Osteoblast (primary cell): ENCODE measurements around the gene PTPRD. TPM values are rescaled to one million over a fixed set of nuclear protein-coding genes. Genes with fewer than 3 reads are reported as not detected.
A peak's percentile ranks its signal among the peaks of the same experiment; 100 is the strongest.

Experiments
- DNase-seq: peaks from one replicate; pipeline ENCODE4 v3.0.0; 2011; ENCODE audit warnings: low spot score, mixed read lengths; ENCODE audit not compliant: insufficient read length; ENCODE audit errors: missing footprints
- H2AFZ ChIP-seq: 2 replicates; pipeline ENCODE4 v1.6.0; 2011; ENCODE audit warnings: mild to moderate bottlenecking, low read length
- H3K27ac ChIP-seq: 2 replicates; pipeline ENCODE4 v1.5.1; 2011; ENCODE audit warnings: mild to moderate bottlenecking, low read depth, low read length, moderate library complexity
- H3K27me3 ChIP-seq: 2 replicates; pipeline ENCODE4 v1.6.0; 2012; ENCODE audit warnings: mild to moderate bottlenecking, control low read depth, inconsistent platforms, low read length, moderate library complexity; ENCODE audit not compliant: insufficient read depth
- H3K36me3 ChIP-seq: 2 replicates; pipeline ENCODE4 v1.5.1; 2011; ENCODE audit warnings: mild to moderate bottlenecking, low read length, control low read depth, moderate library complexity; ENCODE audit not compliant: insufficient read depth
- H3K4me1 ChIP-seq: 2 replicates; pipeline ENCODE4 v1.5.1; 2011; ENCODE audit warnings: mild to moderate bottlenecking, low read length, control low read depth, moderate library complexity; ENCODE audit not compliant: insufficient read depth
- H3K4me2 ChIP-seq: 2 replicates; pipeline ENCODE4 v1.6.0; 2011; ENCODE audit warnings: mild to moderate bottlenecking, low read length; ENCODE audit not compliant: insufficient read depth
- H3K4me3 ChIP-seq: fragments of 200-600 bp; sonication (generic); 3 replicates; pipeline ENCODE4 v1.5.1; 2012; ENCODE audit warnings: mild to moderate bottlenecking, low read length, inconsistent platforms; ENCODE audit not compliant: insufficient read depth
- H3K79me2 ChIP-seq: 2 replicates; pipeline ENCODE4 v1.6.0; 2012; ENCODE audit warnings: mild to moderate bottlenecking, low read length, control low read depth, inconsistent platforms; ENCODE audit not compliant: insufficient read depth
- H3K9me3 ChIP-seq: 2 replicates; pipeline ENCODE4 v1.5.1; 2011; ENCODE audit warnings: low read depth, low read length, control low read depth
- H4K20me1 ChIP-seq: 2 replicates; pipeline ENCODE4 v1.6.0; 2012; ENCODE audit warnings: mild to moderate bottlenecking, low read length, control low read depth; ENCODE audit not compliant: insufficient read depth
- CTCF ChIP-seq: IDR thresholded peaks from 2 replicates; pipeline ENCODE4 v1.5.1; 2011; ENCODE audit warnings: mild to moderate bottlenecking, low read depth, low read length, moderate library complexity; ENCODE audit errors: extremely low read depth
- total RNA-seq: library from RNA; depleted of rRNA; stranded (reverse); fragments of >200 nt; gene quantifications from 2 replicates; pipeline ENCODE4 v1.2.3, GENCODE V29; 2012

The PTPRD gene
- total RNA-seq, 1 donor, result 23.9 TPM

- no peak overlapping the region for H3K4me2 ChIP-seq
- H3K79me2 ChIP-seq, result no peaks in the 10 kb centered on the region
- TF ChIP-seq CTCF, result no peak
- DNase-seq, result no peak
- H3K27ac ChIP-seq, result no peak overlapping the region
- no peaks in the 10 kb centered on the region for H3K4me1 ChIP-seq
- H3K27me3 ChIP-seq, result no peaks in the 10 kb centered on the region
- H3K4me3 ChIP-seq, result no peak overlapping the region
- H3K36me3 ChIP-seq, result no peaks in the 10 kb centered on the region
- no peaks in the 10 kb centered on the region for H3K9me3 ChIP-seq
- H4K20me1 ChIP-seq, result no peaks in the 10 kb centered on the region
- no peak overlapping the region for H2AFZ ChIP-seq
Observed at GRCh38 chr9:8374471-8374870, 2238.3 kb downstream of the PTPRD start.

GRCh38 chr9:8371686-8372085 lies 2241.1 kb downstream of the PTPRD start:
- Histone ChIP-seq H2AFZ (no peak overlapping the region), H3K27me3 (no peaks in the 10 kb centered on the region), H3K9me3 (no peaks in the 10 kb centered on the region), H3K4me1 (peaks cover 3% of the 10 kb centered on the region), H3K4me2 (no peak overlapping the region), H3K36me3 (no peaks in the 10 kb centered on the region), H3K79me2 (no peaks in the 10 kb centered on the region), H3K27ac (no peak overlapping the region), H4K20me1 (no peaks in the 10 kb centered on the region), H3K4me3 (no peak overlapping the region)
- TF ChIP-seq CTCF, result no peak
- DNase-seq, result no peak

GRCh38 chr9:8366161-8366926 lies 2246.5 kb downstream of the PTPRD start:
- Histone ChIP-seq H4K20me1 (no peaks in the 10 kb centered on the region), H3K4me3 (no peak overlapping the region), H3K27ac (peak overlapping the region; percentile 74), H3K27me3 (no peaks in the 10 kb centered on the region), H2AFZ (no peak overlapping the region), H3K9me3 (no peaks in the 10 kb centered on the region), H3K79me2 (no peaks in the 10 kb centered on the region), H3K36me3 (no peaks in the 10 kb centered on the region), H3K4me1 (peaks cover 20% of the 10 kb centered on the region), H3K4me2 (peak overlapping the region; percentile 30)
- no peak for TF ChIP-seq CTCF
- DNase-seq, result peak; percentile 0

GRCh38 chr9:8365466-8366160 lies 2247.2 kb downstream of the PTPRD start:
- peak overlapping the region; percentile 25 for H2AFZ ChIP-seq
- DNase-seq, result no peak
- H3K27ac ChIP-seq, result peak overlapping the region; percentile 74

More at GRCh38 chr9:8365466-8366160, 2247.2 kb downstream of the PTPRD start:
- peak overlapping the region; percentile 28 for H3K4me2 ChIP-seq
- TF ChIP-seq CTCF, result no peak
- no peaks in the 10 kb centered on the region for H3K9me3 ChIP-seq
- H4K20me1 ChIP-seq, result no peaks in the 10 kb centered on the region
- H3K4me1 ChIP-seq, result peaks cover 20% of the 10 kb centered on the region
- no peaks in the 10 kb centered on the region for H3K27me3 ChIP-seq
- no peaks in the 10 kb centered on the region for H3K79me2 ChIP-seq
- H3K4me3 ChIP-seq, result no peak overlapping the region
- H3K36me3 ChIP-seq, result no peaks in the 10 kb centered on the region
